G401.6 (cell line): ENCODE measurements around the gene GRK5.

ENCODE experiments used
- FAIRE-seq: peaks from 2 replicates; lab custom pipeline; 2012; peaks lifted over from hg19 to GRCh38; lab: Jason Lieb, UNC

GRK5 gene

DNA sequence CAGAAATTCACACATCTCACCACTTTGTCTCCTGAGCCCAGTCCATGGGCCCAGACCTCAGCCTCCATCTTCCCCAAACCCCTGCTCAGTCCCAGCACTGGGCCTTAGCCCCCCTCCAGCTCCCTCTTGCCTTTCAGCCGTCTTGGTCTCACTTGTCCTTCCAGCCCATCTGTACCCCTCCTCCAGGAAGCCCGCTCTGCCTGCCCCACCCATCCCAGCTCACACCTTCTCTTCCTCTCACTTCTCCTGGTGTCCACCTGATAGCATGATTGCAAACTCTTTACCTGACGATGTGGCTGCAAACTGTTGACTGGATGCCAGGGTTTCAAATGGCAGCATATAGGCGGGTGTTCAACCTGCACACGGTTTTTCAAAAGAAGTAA lies 238.6 kb downstream of the GRK5 start:
- FAIRE-seq: no peak

- FAIRE-seq: no peak
Observed at GRCh38 chr10:119446441-119447277, 239.3 kb downstream of the GRK5 start.

DNA sequence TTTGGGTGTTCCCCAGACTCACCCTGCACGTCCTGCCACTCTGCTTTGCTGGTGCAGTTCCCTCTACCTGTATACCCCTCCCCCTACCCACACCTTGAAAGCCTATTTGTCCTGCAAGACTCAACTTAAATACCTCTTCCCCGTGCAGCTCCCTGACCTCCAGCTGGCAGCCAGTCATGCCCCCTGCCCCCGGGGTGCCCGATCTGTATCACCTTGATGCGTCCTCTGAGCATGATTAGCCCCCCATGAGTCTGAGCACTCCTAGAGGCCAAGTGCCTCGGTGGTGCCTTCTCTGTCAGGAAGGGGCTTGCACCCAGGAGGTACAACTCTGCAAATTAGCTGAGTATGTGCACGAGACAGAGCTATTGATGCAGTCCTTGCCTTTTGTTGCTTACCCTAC lies 240.1 kb downstream of the GRK5 start:
- no peak for FAIRE-seq

- no peak for FAIRE-seq
Observed at GRCh38 chr10:119447823-119448546, 240.6 kb downstream of the GRK5 start.

GRCh38 chr10:119448628-119449584 lies 241.5 kb downstream of the GRK5 start:
- FAIRE-seq: no peak

DNA sequence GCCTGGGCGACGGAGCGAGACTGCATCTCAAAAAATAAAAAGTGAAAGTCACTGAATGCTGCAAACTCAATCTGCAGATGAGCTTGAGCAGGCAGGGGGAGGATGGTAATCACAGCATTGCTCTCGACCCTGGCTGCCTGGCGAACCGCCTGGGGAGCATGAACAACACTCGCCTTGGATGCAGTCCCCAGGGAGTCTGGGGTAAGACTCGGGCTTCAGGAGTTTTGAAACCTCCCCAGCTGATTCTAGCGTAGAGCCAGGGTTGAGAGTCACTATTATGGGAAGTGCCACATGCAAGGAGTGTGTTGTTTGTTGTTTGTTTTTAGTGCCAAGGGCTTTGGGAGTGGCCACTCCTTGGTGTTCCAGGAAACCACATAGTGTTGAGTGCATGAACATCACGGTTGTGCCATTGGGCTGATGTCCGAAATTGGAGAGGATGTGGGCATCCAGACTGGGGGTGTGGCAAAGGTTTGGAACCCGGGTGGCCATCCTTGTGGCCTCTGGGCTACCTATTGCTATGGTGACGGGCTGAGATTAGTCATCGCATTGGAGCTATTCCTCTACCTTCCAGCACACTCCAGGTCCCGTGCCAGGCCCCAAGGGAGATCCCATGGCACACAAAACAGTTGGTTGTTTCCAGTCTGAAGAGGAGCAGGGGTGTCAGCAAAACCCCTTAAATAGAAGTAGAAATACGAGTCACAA lies 242.5 kb downstream of the GRK5 start:
- no peak for FAIRE-seq

- FAIRE-seq: no peak
Observed at GRCh38 chr10:119450606-119451299, 243.4 kb downstream of the GRK5 start.

GRCh38 chr10:119451300-119451896 lies 244.0 kb downstream of the GRK5 start:
- no peak for FAIRE-seq

GRCh38 chr10:119452396-119452795 lies 245.0 kb downstream of the GRK5 start:
- FAIRE-seq: no peak

GRCh38 chr10:119453313-119453712 lies 245.9 kb downstream of the GRK5 start:
- no peak for FAIRE-seq

- FAIRE-seq: no peak
Observed at GRCh38 chr10:119454316-119454715, 246.9 kb downstream of the GRK5 start.

GRCh38 chr10:119454990-119455389 lies 247.6 kb downstream of the GRK5 start:
- no peak for FAIRE-seq

GRCh38 chr10:119455609-119456434 lies 248.5 kb downstream of the GRK5 start:
- FAIRE-seq: no peak

GRCh38 chr10:119456435-119456810 lies 249.1 kb downstream of the GRK5 start:
- no peak for FAIRE-seq

DNA sequence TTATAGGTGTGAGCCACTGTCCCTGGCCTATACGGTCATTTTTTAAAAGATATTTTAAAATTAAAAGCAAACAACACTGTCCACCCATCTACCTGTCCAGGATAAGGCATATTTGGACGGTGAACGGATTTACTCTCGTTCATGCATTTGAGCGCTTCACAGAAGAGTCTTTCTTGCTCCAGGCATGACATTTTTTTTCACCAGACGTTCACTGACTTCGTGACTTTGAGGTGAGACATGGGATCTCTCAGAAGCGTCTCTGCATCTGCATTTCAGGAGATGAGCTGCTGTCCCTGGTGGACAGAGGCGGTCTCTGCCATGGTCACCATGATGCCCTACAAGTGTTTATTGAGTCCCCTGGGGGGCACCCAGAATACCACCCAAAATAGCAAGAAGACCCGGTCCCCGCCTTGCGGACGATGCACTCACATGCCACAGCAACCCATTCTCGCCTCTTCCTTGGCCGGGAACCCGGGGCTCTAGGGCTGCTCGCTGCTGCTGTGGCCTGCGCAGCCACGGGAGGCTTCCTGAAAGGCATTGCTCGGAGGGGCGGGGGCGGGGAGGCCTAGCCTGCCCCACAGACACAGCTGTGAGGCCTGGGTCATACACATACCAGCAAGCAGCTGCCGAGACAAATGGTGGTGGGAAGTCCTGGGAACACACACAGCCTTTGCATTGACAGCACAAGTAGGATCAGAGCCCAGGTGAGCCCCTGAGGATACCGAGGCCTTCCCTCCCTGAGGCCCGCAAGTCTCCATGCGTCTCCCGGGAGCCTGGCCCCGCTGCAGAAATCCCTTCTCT lies 250.8 kb downstream of the GRK5 start:
- FAIRE-seq: no peak

DNA sequence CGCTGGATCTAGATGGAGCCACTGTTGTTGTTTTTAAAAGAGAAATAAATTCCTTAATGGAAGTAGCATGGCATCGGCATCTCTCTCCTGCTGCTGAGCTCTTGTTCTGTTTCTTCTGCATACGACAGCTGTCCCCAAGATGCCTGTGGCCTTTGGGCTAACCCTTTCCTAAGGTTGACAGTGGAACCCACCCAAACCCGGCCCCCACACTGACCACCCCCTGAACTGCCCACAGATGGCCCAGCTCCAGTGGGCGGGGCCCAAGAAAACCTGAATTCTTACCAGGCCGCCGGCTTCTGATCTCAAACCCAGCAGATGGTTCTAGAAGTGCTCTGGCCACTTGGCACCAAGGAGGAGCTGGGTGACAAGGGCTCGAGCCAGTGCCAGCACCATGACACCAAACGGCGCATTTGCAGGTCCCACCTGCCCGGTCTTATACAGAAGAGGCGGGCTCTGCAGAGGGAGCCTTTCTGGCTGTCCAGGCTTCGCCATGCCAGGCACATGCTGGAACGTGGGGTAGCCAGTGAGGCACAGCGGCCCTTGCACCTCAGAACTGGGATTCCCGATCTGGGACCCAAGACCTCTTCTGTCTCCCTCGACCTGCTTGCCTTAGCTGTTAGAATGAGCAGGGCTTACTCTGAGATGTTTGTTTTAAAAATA lies 252.4 kb downstream of the GRK5 start:
- no peak for FAIRE-seq

DNA sequence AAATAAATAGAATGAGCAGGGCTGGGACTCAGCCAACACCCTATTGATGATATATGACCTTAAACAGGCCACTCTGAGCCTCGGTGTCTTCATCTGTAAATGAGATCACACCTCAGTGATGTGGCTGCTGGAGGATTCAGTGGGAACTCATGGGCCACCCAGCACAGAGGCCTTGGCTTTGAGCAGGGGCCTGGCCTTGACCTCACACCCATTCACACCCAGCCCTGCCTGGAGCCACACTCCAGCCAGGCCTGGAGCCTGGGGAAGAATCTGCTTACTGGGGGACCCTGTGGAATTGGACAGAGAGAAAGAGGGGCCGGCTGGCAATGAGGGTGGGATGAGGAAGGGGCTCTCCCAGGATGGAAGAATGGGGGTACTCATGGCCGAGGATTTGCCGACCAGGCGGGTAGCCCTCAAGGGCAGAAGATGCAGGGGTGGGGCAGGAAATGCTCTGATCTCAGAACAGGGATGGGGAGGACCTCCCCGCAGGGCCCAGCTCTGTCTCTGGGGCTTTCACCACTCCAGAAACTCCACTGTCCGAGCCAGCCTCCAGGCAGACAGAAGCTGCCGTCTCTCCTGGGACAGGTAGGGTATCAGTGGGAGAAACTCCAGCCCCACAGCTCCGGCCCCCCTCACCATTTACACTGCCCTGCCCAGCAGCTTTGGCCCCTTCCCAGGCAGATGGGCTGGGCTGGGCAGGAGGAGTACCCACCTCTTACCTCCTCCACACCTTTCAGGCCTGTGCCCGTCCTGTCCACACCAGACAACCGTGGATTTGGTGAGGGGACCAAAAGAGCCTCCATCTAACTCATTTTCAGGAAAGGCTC lies 253.2 kb downstream of the GRK5 start:
- no peak for FAIRE-seq

DNA sequence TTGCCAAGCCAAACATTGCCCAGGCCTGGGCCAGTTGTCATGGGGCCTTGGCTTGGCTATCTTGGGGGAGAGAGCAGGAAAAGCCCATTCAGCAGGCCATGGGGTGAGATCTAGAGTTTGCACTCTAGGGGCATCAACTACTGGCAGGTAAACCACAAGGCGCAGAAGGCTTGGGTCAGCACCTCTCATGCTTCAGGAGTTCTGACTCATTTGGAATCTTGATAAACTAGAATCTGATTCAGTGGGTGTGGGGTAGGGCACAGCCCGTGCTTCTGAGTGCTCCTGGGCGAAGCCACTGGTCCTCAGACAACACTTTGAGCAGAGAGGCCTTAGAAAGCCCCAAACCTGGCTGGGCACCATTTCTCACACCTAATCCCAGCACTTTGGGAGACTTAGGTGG lies 254.0 kb downstream of the GRK5 start:
- no peak for FAIRE-seq
